HG03175 (cell line): Measurements from ENCODE around the gene NMUR2.

Experiments used
- ATAC-seq: cut with Tn5 transposase; IDR thresholded peaks from one replicate; pipeline ENCODE4 v1.9.1; 2021; ENCODE audit warnings: mild to moderate bottlenecking, moderate library complexity; ENCODE audit not compliant: unreplicated experiment

NMUR2 gene

DNA sequence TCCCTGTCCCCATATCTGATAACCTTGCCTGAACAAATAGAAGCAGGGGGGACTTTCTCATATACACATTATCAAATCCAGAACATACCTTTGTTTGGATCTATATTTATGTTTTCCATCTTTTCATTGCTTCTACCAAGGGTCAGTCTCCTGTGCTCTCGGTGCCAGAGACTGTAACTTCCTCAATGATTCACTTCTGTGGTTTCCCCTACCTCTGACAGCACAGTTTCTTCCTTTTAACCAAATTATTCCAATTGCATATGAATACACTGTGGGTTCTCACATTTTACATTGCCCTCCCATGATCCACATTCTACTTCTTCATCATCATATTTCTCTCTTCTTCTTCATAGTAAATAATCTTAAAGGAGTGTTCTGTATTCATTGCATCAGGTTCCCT is 32.2 kb downstream of the NMUR2 start:
- ATAC-seq, result no peak

DNA sequence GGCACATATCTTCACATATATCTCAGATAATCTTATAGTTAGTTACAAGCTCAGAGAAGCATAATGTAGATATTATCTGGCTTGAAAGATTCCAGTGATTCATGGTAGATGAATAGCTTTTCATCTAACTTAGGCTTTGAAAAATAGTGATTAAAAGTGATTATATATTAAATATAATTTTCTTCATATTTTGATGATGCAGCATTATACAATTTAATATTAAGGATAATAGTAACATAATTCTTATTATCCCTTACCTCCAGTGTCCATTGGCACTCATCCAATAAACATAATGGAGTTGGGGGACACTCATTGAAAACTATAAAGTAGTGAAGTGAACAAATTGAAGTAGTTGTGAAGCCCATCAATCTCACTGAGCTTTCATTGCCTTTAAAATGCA is 35.8 kb downstream of the NMUR2 start:
- ATAC-seq, result no peak

- no peak for ATAC-seq
Observed at GRCh38 chr5:152367554-152367953, 37.5 kb downstream of the NMUR2 start.

DNA sequence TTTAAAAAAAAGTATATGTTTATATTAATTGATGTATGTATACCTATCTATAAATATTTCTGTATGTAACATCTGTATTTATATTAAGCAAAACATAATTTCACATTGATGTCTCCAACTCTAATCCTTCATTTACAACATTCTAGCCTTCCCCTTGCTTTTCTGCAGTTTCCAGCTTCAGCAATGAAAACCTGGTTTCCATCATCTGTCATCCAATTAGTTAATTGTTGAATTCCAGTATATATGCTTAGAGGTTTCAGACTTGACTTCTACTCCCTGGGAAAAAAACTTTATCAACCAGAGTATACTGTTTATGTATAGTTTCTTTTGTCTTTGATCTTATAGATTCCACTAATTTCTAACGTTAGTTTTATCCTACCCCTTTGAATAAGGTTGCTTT is 38.4 kb downstream of the NMUR2 start:
- no peak for ATAC-seq

DNA sequence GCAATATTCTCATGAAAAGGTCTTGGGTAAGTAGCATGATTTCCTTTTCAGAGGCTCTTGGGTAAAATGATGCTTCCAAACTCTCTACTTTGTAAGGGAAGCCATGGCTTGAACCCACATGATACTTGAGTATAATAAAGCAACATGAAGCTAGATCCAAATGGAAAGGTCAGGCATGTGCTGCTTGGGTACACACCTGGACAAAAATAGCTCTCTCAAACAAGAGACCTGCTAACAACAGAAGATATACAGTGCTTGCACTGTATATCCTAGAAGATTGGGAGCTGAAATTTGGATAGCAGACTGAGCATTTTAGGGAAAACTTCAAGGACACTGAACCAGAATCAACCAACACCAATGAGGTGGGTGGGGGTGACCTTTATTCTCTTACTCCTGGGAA is 40.2 kb downstream of the NMUR2 start:
- ATAC-seq, result no peak

DNA sequence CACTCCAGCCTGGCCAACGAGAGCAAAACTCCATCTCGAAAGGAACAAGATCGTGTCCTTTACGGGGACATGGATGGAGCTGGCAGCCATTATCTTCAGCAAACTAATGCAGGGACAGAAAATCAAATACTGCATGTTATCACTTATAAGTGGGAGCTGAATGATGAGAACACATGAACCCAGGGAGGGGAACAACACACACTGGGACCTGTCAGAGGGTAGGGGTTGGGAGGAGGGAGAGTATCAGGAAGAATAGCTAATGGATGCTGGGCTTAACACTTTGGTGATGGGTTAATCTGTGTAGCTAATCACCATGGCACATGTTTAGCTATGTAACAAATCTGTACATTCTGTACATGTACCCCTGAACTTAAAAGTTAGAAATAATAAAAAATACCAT is 40.9 kb downstream of the NMUR2 start:
- ATAC-seq, result no peak

- no peak for ATAC-seq
Observed at GRCh38 chr5:152358861-152359568, 46.1 kb downstream of the NMUR2 start.

- no peak for ATAC-seq
Observed at GRCh38 chr5:152356506-152356905, 48.6 kb downstream of the NMUR2 start.

GRCh38 chr5:152355061-152355460 is 50.0 kb downstream of the NMUR2 start:
- no peak for ATAC-seq

GRCh38 chr5:152353001-152353400 is 52.1 kb downstream of the NMUR2 start:
- no peak for ATAC-seq

DNA sequence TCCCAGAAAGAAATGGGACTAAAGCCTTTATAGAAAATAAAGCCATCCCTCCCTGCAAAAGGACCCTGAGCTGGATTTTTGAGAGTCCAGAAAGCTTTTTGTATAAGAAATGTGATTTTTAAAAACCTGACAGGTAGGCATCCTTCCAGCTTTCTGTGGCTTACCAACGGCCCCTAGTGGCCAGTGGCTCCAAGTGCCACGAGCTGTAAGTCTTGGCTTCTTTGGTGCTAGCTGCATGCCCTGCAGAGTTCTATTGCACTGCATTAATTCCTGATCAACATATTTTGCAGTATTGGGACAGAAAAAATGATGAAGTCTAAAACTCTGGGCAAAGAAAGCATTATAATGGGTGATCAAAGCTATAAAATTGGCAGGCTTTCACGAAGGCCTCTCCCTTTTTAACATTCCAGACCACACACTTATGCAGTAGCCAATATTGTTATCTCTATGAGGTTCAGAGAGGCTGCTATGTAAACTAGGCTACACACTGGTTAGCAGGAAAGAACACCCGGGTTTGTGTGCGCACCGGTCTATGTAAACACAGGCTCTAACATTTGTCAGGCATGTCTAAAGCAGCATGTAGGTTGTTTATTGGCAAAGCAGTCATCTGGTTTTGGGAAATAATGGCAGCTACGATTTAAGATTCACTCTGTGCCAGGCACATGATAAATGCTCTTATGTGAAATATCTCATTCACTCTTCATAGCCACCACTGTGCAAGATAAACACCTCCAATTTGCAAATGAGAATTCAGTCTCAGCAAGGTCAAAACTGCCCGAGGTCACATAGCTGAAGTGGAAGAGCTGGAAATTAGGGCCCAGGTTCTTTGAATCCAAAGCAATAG is 55.2 kb downstream of the NMUR2 start:
- ATAC-seq, result peak; percentile 93
